ENCODE measurements around the gene TRMT10A.
"Not testable (repeated sequence)": the region's sequence is repeated elsewhere in the genome, so short reads cannot be mapped to it uniquely, and the experiment has no call there.

The TRMT10A gene

GRCh38 chr4:99540277-99540939 lies 23.4 kb downstream of the TRMT10A start:
- no peak for DNase-seq

- no peak for DNase-seq
Observed at GRCh38 chr4:99537674-99538073, 26.2 kb downstream of the TRMT10A start.

- no peak for DNase-seq
Observed at GRCh38 chr4:99536848-99537247, 27.0 kb downstream of the TRMT10A start.

- no peak for DNase-seq
Observed at GRCh38 chr4:99536271-99536670, 27.6 kb downstream of the TRMT10A start.

- DNase-seq, result not testable (repeated sequence)
Observed at GRCh38 chr4:99534699-99535098, 29.1 kb downstream of the TRMT10A start.

- DNase-seq, result no peak
Observed at GRCh38 chr4:99529956-99530355, 33.9 kb downstream of the TRMT10A start.

GRCh38 chr4:99529228-99529627 lies 34.6 kb downstream of the TRMT10A start:
- no peak for DNase-seq

- DNase-seq, result no peak
Observed at GRCh38 chr4:99518601-99519295, 45.1 kb downstream of the TRMT10A start.

- DNase-seq, result no peak
Observed at GRCh38 chr4:99510721-99511120, 53.1 kb downstream of the TRMT10A start, which contains the start of gene C4orf17. C4orf17 (plus strand) TSS chr4:99511021; CDS start chr4:99513082, 2,061 bp downstream.

GRCh38 chr4:99507762-99508161 lies 56.1 kb downstream of the TRMT10A start:
- no peak for DNase-seq

- no peak for DNase-seq
Observed at GRCh38 chr4:99507349-99507748, 56.5 kb downstream of the TRMT10A start.

GRCh38 chr4:99506781-99507180 lies 57.1 kb downstream of the TRMT10A start:
- DNase-seq, result no peak

GRCh38 chr4:99504804-99505502 lies 58.9 kb downstream of the TRMT10A start:
- no peak for DNase-seq

Data from activated naive CD4-positive, alpha-beta T cell treated with Interleukin-2 at 50 U/mL for 16 hours (primary cell).